GM18498 (cell line): ENCODE measurements around the gene UBE2U.

Source experiments
- ATAC-seq: cut with Tn5 transposase; IDR thresholded peaks from one replicate; pipeline ENCODE4 v1.9.1; 2021; ENCODE audit warnings: mild to moderate bottlenecking, moderate library complexity; ENCODE audit not compliant: unreplicated experiment

Gene UBE2U, protein sequence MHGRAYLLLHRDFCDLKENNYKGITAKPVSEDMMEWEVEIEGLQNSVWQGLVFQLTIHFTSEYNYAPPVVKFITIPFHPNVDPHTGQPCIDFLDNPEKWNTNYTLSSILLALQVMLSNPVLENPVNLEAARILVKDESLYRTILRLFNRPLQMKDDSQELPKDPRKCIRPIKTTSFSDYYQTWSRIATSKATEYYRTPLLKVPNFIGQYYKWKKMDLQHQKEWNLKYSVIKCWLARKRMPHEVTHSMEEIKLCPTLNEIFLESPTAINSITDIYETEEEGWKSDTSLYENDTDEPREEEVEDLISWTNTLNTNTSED

DNA sequence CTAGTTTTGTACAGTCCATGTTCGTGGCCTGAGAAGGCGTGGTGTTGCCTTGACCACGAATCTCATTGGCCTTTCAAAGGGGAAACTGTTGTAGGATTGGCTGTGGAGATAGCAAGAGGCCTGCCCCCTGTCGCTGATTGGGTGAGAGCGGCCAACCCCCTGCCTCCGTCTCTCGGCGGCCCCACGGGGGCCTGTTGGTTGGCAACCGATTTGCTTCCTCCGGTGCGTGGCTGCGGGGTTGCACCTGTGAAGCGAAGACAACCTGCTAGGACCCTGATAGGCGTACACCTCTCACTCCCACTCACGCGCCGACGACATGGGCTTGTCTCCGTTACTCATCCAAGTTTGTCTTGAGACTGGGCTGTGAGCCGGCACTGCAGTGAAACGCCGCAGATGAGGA is at the start of gene UBE2U:
Gene UBE2U (plus strand): TSS at position 204 of the 400 bp plus-strand sequence. CDS start 428 bp downstream, outside the sequence.
- ATAC-seq: no peak

DNA sequence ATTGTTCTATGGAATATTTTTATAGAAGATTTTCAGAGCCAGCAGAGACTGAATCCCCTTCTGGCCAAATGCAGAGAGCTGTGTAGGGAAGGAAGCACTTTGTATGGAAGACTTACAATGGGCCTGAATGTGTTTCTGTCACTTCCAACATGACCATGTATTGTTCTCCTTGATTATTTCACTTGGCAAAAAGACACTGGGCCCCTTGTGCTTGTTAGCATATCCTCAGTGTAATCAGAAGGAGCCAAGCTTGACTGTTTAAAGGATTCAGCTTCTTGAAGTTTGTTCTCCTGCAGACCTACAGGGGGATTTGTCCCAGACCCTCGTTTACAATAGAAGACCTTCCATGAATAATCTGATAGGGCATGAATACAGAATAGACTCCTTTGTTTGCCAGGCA is 48.1 kb upstream of the UBE2U start:
- no peak for ATAC-seq

DNA sequence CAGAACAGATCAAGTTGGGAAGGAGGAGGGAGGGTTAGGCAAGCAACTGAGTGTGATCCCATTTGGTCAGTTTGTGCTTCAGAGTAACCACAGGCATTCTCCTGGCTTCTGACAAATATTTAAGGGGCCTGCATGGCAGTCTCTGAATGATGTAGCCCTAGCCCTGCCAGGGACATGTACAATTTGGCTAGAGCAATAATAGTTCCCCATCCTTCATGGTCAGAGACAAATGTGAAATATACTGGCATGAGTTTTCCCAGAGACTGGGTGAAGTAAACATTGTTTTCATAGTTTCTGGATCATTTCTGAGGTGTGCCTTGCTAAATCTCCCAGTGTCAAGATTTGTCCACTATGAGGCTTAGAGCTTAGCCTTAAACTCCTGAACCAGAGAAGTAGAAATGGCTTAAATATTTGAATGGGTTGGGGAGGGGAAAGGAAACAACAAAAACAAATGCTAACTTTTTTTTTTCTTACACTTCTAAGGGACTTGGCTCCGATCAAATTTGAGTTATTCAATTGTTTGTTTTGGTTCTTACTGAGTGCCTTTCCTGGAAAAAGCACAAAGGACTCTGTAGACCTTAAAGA is 42.0 kb upstream of the UBE2U start:
- ATAC-seq: no peak

GRCh38 chr1:64162151-64162550 is 41.3 kb upstream of the UBE2U start:
- ATAC-seq: no peak

GRCh38 chr1:64162804-64163203 is 40.6 kb upstream of the UBE2U start:
- ATAC-seq: no peak

DNA sequence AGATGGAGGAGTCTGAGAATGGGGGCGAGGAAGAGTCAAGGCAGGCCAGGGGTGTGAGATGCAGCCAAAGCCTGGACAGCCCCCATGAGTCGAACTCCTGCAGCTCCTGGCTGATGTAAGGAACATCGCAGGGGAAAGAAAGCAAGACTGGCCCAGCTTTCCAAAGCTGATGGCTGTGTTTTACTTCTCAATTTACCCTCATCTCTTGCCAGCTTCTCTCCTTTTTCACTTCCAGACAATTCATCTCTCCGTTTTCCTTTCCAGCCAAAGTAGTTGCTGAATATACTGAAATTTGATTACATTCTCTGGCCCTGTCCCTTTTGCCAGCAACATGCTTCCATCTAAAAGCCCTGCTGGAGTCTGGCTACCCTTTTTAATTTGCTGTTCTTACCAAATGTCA is 40.0 kb upstream of the UBE2U start:
- no peak for ATAC-seq

GRCh38 chr1:64163970-64164369 is 39.5 kb upstream of the UBE2U start:
- no peak for ATAC-seq

GRCh38 chr1:64166629-64167028 is 36.8 kb upstream of the UBE2U start:
- ATAC-seq: no peak

DNA sequence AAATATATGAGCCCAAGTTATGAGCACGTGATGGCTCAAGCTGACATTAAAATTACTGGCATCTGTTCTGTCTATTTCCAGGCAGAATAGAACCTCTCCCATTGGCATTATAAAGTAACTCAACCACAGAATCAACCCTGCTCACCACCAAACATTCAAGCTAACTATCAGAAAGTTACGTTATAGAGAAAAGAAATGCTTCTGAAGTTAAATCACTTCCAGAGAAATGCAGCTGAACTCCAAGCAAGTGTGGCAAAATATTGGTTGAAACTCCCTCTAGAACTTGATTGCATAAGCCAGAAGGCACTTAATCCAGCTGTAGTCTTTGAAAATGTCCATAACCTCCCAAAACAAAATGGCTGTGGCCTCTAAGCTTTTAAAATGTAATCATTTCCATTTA is 36.2 kb upstream of the UBE2U start:
- ATAC-seq: no peak

DNA sequence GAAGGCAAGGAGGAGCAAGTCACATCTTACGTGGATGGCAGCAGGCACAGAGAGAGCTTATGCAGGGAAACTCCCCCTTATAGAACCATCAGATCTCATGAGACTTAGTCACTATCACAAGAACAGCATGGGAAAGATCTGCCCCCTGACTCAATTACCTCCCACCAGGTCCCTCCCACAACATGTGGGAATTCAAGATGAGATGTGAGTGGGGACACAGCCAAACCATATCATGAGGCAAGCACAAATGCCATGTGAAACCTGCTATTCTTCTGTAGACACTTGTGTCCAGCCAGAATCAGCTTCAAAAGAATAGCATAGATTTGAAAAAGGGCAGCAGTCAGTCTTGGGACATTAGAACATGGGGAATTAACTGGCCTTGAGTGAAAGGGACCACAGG is 32.2 kb upstream of the UBE2U start:
- no peak for ATAC-seq

DNA sequence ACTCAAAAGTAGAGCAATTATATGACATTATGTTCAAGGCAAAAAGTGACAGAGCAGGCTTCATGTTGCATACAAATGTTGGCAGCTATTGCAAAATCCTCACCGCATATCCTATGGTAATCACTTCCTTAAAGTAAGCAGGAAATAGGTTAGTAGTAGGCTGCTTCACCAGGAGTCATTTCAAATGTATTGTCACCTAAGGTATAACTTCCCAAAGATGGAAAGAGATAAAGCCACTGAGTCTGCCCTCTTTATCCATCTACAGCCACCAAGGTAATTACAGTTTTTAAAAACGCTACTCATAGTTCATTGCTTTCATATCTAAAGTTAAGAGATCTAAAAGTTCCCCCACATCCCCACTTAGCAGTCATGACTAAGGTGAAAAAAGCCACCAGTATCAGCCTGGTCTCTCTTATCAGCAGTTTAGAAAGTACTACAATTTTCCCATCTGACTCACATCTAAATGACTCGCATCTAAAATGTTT is 31.6 kb upstream of the UBE2U start:
- peak; percentile 64 for ATAC-seq

- peak; percentile 64 for ATAC-seq
Measured at GRCh38 chr1:64172458-64172983, 30.9 kb upstream of the UBE2U start.

DNA sequence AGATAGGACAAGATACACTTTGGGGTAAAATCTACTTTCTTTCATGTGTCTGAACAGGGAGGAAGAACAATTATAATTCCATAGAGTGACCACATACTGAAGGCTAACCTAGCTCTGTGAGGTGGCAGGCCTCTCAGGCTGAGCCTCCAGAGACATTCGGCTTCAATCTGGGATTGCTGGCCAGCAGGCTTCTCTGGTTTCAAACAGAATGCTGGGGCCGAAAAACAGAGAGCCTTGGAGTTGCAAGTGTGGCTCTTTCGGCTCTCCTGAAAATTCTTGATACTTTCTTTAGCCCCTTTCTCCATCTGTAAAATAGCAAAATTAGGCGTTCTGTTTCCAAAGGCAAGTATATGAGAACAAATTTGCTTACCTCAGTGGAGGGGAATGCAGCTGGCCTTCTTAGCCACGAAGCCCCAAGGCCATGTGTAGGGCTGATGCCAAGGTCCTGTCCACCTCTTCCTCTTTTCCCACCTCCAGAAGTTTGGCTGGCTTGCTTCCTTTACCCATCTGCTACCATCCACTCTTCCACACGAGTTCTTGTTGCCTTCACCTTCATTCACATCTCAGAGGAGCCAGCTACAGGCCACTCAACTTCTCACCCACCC is 30.0 kb upstream of the UBE2U start:
- ATAC-seq: no peak

- no peak for ATAC-seq
Measured at GRCh38 chr1:64175639-64176038, 27.8 kb upstream of the UBE2U start.

- no peak for ATAC-seq
Measured at GRCh38 chr1:64176659-64177058, 26.8 kb upstream of the UBE2U start.

DNA sequence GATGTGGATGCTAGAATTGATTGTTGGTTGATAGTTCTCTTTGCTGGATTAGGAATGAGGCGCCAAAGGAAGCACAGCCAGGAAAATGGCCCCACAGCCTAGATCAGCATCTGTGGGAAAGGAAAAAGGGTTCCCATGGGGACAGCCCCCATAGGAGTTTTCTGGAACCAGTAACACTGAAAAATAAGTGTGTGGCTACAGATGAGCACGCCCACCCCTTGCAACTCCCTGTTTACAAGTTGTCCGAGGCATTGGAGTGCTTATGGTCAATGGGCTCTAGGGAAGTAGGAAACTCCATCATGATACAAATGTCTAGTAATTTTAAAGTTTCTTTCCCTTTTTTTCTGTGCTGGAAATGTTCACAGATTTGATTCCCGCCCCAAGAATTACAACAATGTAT is 23.8 kb upstream of the UBE2U start:
- ATAC-seq: no peak

DNA sequence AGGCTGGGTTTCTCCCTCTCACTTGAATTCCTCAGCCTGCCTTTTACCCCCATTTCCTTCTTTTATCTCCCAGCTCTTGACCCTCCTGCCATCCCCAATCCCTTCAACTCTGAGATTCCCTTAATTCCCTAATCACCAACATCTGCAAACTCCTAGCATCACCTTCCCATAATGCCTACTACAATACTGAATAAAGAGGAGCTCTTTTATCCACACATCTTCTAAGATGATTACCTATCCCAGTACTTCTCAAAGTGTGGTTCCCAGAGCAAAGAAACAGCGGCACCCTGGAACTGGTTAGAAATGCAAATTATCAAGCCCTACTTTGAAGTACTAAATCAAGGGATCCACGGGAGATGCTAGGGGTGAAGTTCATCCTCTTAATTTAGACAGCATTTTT is 21.2 kb upstream of the UBE2U start:
- ATAC-seq: no peak

GRCh38 chr1:64183395-64184002 is 19.9 kb upstream of the UBE2U start:
- no peak for ATAC-seq

- ATAC-seq: no peak
Measured at GRCh38 chr1:64184003-64184440, 19.4 kb upstream of the UBE2U start.

DNA sequence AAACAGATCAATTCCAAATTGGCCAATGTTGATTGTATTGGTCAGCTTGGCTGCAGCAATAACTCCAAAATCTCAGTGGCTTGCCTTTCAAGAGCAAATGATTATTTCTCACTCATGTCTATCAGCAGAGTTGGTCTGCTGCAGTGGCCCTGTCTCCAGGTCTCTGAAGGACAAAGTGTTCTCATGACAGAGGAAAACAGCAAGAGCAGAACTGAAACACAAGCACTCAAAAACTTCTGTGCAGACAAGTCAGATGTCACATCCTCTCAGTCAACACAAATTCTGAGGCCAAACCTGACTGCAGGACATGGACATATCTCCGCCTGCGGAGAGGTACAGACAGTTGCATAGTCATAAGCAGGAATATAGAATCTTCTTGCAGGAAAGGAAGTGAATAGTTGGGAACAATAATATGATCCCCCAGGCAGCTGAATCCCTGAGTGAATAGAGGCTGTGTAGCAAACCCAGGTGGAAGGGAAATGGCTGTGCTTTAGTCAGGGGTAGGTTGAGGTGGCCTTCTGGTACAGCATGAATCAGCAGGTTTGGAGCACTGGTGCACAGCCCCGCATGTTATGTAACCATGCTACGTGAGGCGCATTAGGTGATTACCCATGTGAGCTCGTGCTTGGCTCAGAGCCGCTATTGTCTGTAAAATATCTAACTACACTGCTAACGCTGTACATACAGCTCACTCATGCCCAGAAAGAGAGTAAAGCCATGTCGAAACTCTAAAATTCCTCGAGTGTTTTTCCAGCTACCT is 17.1 kb upstream of the UBE2U start:
- no peak for ATAC-seq

DNA sequence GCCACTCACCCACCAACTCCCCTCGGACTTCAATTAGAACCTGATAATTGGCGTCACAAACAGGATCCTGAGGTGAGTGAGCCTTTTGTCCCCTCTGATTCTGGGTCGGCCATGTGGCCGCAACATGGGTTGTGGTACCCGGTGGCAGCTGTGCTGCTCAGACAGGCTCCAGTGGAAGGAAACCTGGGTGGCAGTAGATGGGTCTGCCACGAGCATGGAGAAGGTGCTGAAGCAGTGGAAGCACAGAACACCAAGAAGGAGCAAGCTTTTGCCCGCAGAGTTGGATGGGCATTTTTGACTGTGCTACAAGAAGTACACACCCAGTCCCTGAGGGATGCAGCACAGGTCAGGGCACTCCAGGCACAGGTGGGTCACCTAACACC is 16.5 kb upstream of the UBE2U start:
- ATAC-seq: no peak
